ENCODE results near the gene GRB7.

GRB7 gene

DNA sequence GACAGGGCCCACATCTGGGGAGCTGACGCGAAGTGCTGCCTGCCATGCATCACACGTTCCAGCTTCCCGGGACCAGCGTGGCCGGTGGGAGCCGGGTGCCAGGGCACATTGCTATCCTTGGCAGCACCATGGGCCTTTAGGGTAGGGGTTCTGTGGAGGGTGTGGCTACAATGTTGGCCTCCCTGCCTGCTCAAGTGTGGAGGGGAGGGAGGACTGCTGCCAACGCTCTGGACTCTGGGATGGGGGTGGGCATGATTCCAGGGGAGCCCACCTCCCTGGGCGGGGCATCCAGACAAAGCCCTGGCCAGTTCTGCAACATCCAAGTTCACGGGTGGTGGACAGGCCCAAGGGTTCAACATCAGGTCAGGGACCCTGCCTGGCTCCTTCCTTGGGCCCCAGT lies 13.9 kb downstream of the GRB7 start:
- DNase-seq (ENCODE audit: low spot score): no peak
- in situ Hi-C loops (cut with MboI; ENCODE audit: low pct_unique_long_range_greater_than_20kb, low sequenced_read_pairs, unreplicated experiment): loop anchor here (10.0 kb wide), 1 partner anchor 127 kb away; the partner anchor contains the start of gene PPP1R1B
- TF ChIP-seq, protein P1, sequence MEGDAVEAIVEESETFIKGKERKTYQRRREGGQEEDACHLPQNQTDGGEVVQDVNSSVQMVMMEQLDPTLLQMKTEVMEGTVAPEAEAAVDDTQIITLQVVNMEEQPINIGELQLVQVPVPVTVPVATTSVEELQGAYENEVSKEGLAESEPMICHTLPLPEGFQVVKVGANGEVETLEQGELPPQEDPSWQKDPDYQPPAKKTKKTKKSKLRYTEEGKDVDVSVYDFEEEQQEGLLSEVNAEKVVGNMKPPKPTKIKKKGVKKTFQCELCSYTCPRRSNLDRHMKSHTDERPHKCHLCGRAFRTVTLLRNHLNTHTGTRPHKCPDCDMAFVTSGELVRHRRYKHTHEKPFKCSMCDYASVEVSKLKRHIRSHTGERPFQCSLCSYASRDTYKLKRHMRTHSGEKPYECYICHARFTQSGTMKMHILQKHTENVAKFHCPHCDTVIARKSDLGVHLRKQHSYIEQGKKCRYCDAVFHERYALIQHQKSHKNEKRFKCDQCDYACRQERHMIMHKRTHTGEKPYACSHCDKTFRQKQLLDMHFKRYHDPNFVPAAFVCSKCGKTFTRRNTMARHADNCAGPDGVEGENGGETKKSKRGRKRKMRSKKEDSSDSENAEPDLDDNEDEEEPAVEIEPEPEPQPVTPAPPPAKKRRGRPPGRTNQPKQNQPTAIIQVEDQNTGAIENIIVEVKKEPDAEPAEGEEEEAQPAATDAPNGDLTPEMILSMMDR (IDR thresholded peaks at IDR 0.05; ENCODE audit: extremely low read depth, insufficient read depth, missing control alignments): no peak

DNA sequence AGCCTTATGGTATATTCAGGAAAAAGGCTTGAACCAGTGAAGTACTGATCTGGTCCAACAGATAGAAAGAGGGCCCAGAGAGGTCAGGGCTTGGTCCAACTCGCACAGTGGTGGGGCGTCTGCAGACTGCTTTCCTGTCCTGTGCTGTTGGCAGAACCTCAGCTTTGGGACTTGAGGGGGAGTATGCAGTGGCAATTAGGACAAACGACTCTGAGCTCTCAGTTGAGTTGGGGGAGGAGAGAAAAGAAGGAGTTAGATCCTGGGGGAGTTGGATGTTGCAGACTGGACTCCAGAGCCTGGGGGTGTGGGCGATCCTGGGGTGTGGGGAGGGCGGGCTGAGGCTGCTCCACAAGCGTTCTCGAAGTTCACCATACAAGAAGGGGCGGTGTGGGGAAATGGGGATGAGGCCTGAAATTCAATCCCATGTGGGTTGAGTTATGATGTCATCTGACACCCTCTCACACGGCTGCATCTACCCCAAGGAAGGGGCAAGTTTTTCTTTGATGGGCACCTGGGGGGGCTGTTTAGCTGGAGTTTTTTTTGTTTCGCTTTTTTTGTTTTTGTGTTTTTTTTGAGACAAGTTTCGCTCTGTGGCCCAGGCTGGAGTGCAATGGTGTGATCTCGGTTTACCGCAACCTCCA lies 14.6 kb downstream of the GRB7 start:
- TF ChIP-seq, protein P1 (IDR thresholded peaks at IDR 0.05; ENCODE audit: extremely low read depth, insufficient read depth, missing control alignments): no peak
- DNase-seq (ENCODE audit: low spot score): peak; percentile 13
- in situ Hi-C loops (cut with MboI; ENCODE audit: low pct_unique_long_range_greater_than_20kb, low sequenced_read_pairs, unreplicated experiment): loop anchor here (10.0 kb wide), 1 partner anchor 128 kb away; the partner anchor contains the start of gene PPP1R1B

DNA sequence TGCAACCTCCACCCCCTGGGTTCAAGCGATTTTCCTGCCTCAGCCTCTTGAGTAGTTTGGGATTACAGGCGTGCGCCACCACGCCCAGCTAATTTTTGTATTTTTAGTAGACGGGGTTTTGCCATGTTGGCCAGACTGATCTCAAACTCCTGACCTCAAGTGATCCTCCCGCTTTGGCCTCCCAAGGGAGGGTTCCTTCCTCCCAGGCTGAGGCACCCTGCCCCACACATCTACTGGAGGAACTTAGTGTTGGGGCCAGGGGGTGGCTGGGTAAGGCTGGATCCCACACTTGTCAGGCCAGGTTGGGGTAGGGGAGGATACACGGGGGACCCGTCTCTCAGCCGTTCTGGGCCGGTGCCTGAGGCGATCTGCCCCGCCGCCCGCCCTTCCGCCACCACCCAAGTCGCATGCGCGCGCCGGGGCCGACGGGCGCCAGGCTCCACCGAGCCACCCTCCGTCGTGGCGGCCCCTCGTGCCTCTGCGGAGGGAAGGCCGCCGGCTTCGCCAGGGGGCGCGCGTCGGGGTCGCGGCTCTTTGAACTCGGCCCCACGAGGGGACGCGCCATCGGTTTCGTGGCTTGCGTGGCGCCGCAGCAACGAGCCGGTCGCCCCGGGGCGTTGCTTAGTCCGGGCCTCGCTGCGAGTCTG lies 15.9 kb downstream of the GRB7 start:
- in situ Hi-C loops (cut with MboI; ENCODE audit: low pct_unique_long_range_greater_than_20kb, low sequenced_read_pairs, unreplicated experiment): loop anchor here (10.0 kb wide), 1 partner anchor 129 kb away; the partner anchor contains the start of gene PPP1R1B
- peak; percentile 84 for DNase-seq (ENCODE audit: low spot score)
- TF ChIP-seq, protein P1 (IDR thresholded peaks at IDR 0.05; ENCODE audit: extremely low read depth, insufficient read depth, missing control alignments): peak; percentile 51

DNA sequence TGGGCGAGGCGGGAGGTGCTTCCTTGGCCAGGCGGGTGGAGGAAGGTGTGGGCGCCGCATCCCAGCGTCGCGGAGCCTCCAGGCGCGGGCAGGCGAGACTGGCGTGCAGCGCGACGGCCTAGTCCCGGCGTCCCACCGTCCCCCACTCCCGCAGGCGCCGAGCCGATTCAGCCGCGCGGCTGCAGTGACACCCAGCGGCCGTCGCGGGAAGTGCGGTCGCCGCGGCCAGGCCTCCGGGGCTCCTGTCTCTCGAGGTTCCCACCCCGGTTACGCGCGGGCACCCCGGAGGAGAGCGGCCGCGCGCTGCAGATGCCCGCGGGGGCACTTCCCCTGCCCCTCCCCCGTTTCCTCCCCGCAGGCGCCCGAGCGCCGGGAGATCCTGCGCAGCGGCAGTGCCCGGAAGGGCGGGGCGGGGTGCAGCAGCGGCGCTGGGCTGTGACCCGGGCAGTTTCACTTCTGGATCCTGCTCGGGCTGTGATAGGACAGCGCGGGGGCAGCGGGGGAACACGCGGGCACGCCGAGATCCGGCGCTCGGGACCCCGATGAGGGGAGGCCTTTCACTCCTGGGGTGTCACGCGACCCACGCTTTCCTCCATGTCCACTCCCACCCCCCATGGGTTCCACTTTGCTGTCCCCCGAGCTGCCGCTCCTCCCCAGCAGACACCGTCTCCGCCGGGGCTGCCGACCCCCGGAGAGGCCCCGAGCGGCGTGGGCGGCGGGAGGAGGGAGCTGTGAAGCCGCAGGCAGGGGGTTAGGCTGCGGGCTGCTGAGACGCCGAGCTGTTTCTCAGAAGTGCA lies 16.6 kb downstream of the GRB7 start:
- DNase-seq (ENCODE audit: low spot score): peak; percentile 97
- TF ChIP-seq, protein P1 (IDR thresholded peaks at IDR 0.05; ENCODE audit: extremely low read depth, insufficient read depth, missing control alignments): peak; percentile 95
- in situ Hi-C loops (cut with MboI; ENCODE audit: low pct_unique_long_range_greater_than_20kb, low sequenced_read_pairs, unreplicated experiment): loop anchor here (10.0 kb wide), 1 partner anchor 130 kb away; the partner anchor contains the start of gene PPP1R1B

DNA sequence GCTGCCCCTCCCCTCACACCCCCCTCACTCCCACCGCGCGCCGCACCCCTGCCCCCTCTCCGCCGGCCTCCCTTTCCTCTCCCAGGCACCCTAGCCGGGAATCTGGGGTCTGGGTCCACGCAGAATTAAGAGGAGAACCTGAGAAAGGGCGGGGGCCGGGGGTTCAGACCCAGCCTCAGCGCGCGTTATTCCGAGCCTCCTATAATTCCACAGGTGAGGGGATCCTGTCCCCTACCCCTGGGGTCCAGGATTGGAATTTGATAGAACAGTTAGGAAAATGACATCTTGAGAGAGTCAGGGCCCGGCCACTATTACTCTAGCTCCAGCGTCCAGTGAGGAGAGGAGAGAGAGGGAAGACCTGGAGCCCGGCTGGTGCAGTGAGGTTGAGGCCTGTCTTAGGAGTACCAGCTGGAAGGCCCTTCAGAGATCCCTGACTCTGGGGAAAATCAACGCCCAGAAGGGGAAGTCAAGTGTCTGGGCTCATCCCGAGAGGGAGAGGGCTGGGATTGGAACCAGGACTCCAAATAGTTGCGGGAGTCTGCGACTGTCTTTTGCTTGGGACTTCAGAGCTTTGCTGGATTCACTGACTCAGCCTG lies 17.3 kb downstream of the GRB7 start:
- DNase-seq (ENCODE audit: low spot score): peak; percentile 34
- TF ChIP-seq, protein P1 (IDR thresholded peaks at IDR 0.05; ENCODE audit: extremely low read depth, insufficient read depth, missing control alignments): no peak
- in situ Hi-C loops (cut with MboI; ENCODE audit: low pct_unique_long_range_greater_than_20kb, low sequenced_read_pairs, unreplicated experiment): loop anchor here (10.0 kb wide), 1 partner anchor 130 kb away; the partner anchor contains the start of gene PPP1R1B
